Endothelial cell (in vitro differentiated cells): ENCODE measurements around the gene C1orf174. TPM values are rescaled to one million over a fixed set of nuclear protein-coding genes. Genes with fewer than 3 reads are reported as not detected.

Experiments
- DNase-seq: peaks from one replicate; pipeline ENCODE4 v3.0.0; 2021; ENCODE audit warnings: low spot score
- H3K27ac Mint-ChIP-seq: one replicate; pipeline ENCODE4 v1.8.0; 2021; ENCODE audit warnings: mixed read lengths, inconsistent platforms; ENCODE audit not compliant: unreplicated experiment
- H3K27me3 Mint-ChIP-seq: one replicate; pipeline ENCODE4 v1.8.0; 2021; ENCODE audit warnings: mild to moderate bottlenecking, moderate library complexity, mixed read lengths, inconsistent platforms; ENCODE audit not compliant: unreplicated experiment
- H3K36me3 Mint-ChIP-seq: one replicate; pipeline ENCODE4 v1.8.0; 2021; ENCODE audit warnings: mild to moderate bottlenecking, low read depth, mixed read lengths, inconsistent platforms; ENCODE audit not compliant: unreplicated experiment
- H3K4me1 Mint-ChIP-seq: one replicate; pipeline ENCODE4 v1.8.0; 2021; ENCODE audit warnings: mild to moderate bottlenecking, mixed read lengths, inconsistent platforms; ENCODE audit not compliant: unreplicated experiment
- H3K4me3 Mint-ChIP-seq: one replicate; pipeline ENCODE4 v1.8.0; 2021; ENCODE audit warnings: mild to moderate bottlenecking, mixed read lengths, inconsistent platforms; ENCODE audit not compliant: unreplicated experiment
- H3K9me3 Mint-ChIP-seq: one replicate; pipeline ENCODE4 v1.8.0; 2021; ENCODE audit warnings: mixed read lengths, inconsistent platforms; ENCODE audit not compliant: unreplicated experiment
- total RNA-seq: library from RNA; stranded (reverse); fragmentation: NEBNext Ultra II Directional; extraction: Animal tissue kit (Norgen Biotek cat#: 25700); gene quantifications from one replicate; pipeline ENCODE4 v1.2.1, GENCODE V29; 2021; ENCODE audit not compliant: unreplicated experiment
- TF ChIP-seq, protein P1 (sequence below): fragments of 200-600 bp; sonication (generic); IDR thresholded peaks from one replicate; pipeline ENCODE4 v1.5.0; 2021; ENCODE audit warnings: antibody characterized with exemption; ENCODE audit not compliant: unreplicated experiment

C1orf174 gene
- total RNA-seq, 1 donor from 2014 or later = 25.6 TPM

DNA sequence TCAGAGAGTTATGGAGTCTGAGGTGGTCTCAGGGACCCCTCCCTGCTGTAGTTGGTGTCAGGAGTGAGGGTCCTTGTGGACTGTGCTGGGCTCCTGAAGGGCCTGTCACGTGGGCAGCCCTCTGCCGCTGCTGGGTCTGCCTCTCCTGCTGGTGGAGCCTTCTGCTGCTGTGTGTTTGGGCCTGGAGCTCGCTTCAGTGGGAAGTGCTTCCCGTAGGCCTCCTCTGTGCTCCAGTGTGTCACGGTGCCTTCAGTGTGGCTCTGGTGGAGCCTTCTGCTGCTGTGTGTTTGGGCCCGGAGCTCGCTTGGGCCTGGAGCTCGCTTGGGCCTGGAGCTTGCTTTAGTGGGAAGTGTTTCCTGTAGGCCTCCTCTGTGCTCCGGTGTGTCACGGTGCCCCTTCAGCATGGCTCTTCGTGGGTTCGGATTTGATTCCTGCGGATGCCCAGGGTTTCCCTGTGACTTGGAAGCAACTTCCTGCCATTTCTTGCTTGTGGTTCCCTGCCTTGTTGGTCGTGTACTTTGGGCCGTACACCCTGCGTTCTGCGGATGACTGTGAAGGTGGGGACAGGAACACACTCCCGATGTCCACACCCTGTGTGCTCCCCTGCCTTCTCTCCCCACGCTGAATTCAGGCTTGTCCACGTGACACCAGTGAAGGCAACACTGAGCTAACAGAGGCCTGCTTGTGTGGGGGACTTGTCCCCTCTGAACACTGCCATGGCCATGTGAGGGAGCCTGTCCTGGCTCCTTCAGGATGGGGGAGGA lies 19.5 kb downstream of the C1orf174 start:
- Mint-ChIP-seq H3K27ac (no peak overlapping the region), H3K4me1 (no peaks in the 10 kb centered on the region), H3K9me3 (no peaks in the 10 kb centered on the region), H3K27me3 (peaks cover 4% of the 10 kb centered on the region), H3K36me3 (peaks cover 23% of the 10 kb centered on the region), H3K4me3 (no peak overlapping the region)
- TF ChIP-seq, protein P1, sequence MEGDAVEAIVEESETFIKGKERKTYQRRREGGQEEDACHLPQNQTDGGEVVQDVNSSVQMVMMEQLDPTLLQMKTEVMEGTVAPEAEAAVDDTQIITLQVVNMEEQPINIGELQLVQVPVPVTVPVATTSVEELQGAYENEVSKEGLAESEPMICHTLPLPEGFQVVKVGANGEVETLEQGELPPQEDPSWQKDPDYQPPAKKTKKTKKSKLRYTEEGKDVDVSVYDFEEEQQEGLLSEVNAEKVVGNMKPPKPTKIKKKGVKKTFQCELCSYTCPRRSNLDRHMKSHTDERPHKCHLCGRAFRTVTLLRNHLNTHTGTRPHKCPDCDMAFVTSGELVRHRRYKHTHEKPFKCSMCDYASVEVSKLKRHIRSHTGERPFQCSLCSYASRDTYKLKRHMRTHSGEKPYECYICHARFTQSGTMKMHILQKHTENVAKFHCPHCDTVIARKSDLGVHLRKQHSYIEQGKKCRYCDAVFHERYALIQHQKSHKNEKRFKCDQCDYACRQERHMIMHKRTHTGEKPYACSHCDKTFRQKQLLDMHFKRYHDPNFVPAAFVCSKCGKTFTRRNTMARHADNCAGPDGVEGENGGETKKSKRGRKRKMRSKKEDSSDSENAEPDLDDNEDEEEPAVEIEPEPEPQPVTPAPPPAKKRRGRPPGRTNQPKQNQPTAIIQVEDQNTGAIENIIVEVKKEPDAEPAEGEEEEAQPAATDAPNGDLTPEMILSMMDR = no peak
- DNase-seq = no peak

DNA sequence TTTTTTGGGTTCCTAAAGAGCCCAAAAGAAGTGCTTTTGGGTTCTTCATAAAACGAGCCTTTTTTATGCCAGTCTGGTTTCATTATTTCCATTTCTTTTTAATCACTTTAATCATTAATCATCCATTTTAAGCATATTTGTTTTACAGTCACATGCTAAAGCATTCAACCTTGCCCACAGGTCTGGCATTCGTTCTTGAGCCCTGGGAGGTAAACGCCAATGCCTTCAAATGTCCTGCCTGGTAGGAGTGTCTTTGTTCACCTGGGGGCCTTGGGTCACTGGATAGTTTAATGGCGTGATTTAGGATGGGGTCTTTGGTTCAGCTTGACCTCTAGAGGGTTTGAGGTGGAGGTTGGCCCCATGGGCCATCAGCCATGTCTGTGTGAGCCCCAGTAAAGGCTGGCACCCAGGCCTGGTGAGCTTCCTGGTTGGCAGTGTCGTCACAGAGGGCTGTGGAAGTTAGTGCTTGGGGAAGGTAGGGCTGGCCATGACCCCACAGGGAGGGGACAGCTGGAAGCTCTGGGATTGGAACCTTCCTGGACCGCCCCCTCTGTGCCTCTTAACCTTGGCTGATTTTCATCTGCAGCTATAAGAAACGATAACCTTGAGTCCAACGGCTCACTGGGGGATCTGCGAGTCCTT lies 20.2 kb downstream of the C1orf174 start:
- Mint-ChIP-seq H3K27ac (no peak overlapping the region), H3K27me3 (peaks cover 4% of the 10 kb centered on the region), H3K4me1 (no peaks in the 10 kb centered on the region), H3K4me3 (no peak overlapping the region), H3K36me3 (peaks cover 23% of the 10 kb centered on the region), H3K9me3 (no peaks in the 10 kb centered on the region)
- DNase-seq = no peak
- TF ChIP-seq, protein P1 = no peak

DNA sequence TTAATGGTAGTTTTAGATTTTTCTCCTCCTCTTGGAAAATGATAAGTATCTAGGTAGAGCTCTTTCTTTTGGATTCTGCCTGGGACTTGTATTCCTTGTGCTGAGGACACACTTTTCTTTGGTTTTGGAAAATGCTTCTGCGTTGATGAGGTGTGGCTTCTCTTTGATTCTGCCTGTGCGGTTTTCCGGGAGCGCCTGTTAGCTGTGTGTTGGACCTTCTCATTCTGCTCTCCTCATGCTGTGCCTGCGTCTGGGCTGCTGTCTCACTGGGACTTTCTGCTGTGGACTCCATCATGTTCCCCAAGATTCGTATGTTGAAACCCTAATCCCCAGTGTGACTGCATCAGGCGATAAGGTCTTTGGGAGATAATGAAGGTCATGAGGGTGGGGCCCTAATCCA lies 21.0 kb downstream of the C1orf174 start:
- H3K27ac Mint-ChIP-seq = no peak overlapping the region
- H3K4me1 Mint-ChIP-seq = no peaks in the 10 kb centered on the region
- no peaks in the 10 kb centered on the region for H3K9me3 Mint-ChIP-seq
- H3K4me3 Mint-ChIP-seq = no peak overlapping the region
- DNase-seq = no peak
- H3K36me3 Mint-ChIP-seq = peaks cover 23% of the 10 kb centered on the region
- peaks cover 4% of the 10 kb centered on the region for H3K27me3 Mint-ChIP-seq
- TF ChIP-seq, protein P1 = no peak

DNA sequence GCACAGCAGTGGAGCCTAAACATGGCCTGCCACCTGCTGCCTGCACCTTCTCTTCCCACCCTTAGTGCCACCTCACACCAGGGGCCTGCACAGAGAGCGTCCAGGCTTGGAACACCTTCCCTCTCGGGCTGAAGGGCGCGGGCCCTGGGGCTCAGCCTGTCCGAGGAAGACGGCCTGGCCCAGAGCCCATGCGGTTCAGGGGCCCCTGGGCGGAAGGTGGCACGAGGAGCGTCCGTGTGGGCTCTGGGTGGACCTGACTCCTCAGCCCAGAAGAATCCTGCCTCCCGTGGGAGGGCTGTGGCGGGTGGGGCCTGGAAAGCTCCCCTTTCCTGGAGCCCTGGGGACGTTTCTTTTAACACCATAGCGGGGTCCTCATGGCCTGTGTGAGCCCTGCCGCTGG lies 23.4 kb downstream of the C1orf174 start:
- DNase-seq = no peak
- no peaks in the 10 kb centered on the region for H3K27me3 Mint-ChIP-seq
- TF ChIP-seq, protein P1 = no peak
- H3K27ac Mint-ChIP-seq = no peak overlapping the region
- H3K36me3 Mint-ChIP-seq = peaks cover 30% of the 10 kb centered on the region
- no peaks in the 10 kb centered on the region for H3K9me3 Mint-ChIP-seq
- H3K4me3 Mint-ChIP-seq = no peak overlapping the region
- H3K4me1 Mint-ChIP-seq = no peaks in the 10 kb centered on the region

DNA sequence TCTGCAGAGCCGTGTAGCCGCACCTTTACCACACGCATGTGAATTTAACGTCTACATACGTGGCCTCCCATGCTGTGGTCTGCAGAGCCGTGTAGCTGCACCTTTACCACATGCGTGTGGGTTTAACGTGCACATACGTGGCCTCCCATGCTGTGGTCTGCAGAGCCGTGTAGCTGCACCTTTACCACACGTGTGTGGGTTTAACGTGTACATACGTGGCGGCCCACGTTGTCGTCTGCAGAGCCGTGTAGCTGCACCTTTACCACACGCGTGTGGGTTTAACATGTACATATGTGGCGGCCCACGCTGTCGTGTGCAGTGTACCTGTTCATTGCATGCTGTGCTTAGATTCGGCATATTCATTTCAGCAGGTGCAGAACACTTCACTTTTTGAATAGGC lies 25.3 kb downstream of the C1orf174 start:
- no peak overlapping the region for H3K27ac Mint-ChIP-seq
- no peak overlapping the region for H3K4me3 Mint-ChIP-seq
- no peak for DNase-seq
- no peaks in the 10 kb centered on the region for H3K9me3 Mint-ChIP-seq
- TF ChIP-seq, protein P1 = no peak
- H3K27me3 Mint-ChIP-seq = peaks cover 1% of the 10 kb centered on the region
- peaks cover 39% of the 10 kb centered on the region for H3K36me3 Mint-ChIP-seq
- H3K4me1 Mint-ChIP-seq = no peaks in the 10 kb centered on the region
